HL-60/S4 (cell line): Measurements from ENCODE around the gene CNN3.

Source experiments
- in situ Hi-C: fragments of 300-500 bp; cut with MboI; formaldehyde crosslinking; loops from 2 replicates; pipeline ENCODE4 v1.14.3; 2022; ENCODE audit warnings: low sequenced_read_pairs

The CNN3 gene

DNA sequence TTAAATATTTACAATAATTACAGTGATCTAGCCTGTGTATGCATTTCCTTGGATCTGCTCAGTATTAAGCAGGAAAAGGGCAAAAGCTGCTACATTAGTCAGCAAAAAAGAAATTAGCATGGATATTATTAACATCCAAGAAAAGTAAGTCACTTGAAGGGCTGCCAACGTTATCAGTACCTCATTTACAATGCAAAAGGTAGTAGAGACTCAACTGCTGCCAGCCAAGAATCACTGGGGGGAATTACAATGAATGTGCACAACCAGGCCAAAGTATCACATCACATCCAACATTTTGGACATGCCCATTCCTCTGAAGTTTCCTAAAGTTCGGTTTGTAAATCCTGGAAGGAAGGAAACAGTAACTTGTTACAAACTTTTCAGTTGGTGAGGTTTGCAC, 1.9 kb downstream of the CNN3 start:
- in situ Hi-C loops = no loop called here

- in situ Hi-C loops = no loop called here
These were observed 4.1 kb downstream of the CNN3 start for GRCh38 chr1:94922761-94923331.

DNA sequence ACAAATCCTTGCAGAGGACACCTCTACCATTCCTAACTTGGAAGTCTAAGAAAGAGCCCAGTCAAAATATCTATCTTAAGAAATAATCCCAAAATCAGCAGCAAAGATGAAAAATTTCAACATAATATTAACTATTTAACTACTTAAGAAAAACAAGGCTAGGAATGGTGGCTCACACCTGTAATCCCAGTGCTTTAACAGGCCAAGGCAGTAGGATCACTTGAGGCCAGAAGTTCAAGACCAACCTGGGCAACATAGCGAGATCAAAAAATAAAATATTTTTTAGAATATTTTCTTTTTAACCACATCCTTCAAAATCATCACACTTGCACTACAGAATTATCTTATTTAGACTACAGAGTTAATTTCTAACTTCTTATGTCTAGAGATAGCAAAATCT, 4.9 kb downstream of the CNN3 start:
- in situ Hi-C loops = no loop called here

- in situ Hi-C loops = no loop called here
These were observed 6.8 kb downstream of the CNN3 start for GRCh38 chr1:94920061-94920460.

GRCh38 chr1:94919241-94920030, 7.5 kb downstream of the CNN3 start:
- in situ Hi-C loops = no loop called here

GRCh38 chr1:94917251-94917650, 9.7 kb downstream of the CNN3 start:
- in situ Hi-C loops = no loop called here

- in situ Hi-C loops = no loop called here
These were observed 14.4 kb downstream of the CNN3 start for GRCh38 chr1:94912263-94913184.

GRCh38 chr1:94909486-94909885, 17.4 kb downstream of the CNN3 start:
- in situ Hi-C loops = no loop called here

GRCh38 chr1:94908965-94909364, 17.9 kb downstream of the CNN3 start:
- in situ Hi-C loops = no loop called here

GRCh38 chr1:94908190-94908589, 18.7 kb downstream of the CNN3 start:
- in situ Hi-C loops = no loop called here

GRCh38 chr1:94907136-94907535, 19.8 kb downstream of the CNN3 start:
- in situ Hi-C loops = no loop called here

GRCh38 chr1:94906382-94906781, 20.5 kb downstream of the CNN3 start:
- in situ Hi-C loops = no loop called here

- in situ Hi-C loops = no loop called here
These were observed 21.7 kb downstream of the CNN3 start for GRCh38 chr1:94905207-94905606.

GRCh38 chr1:94903280-94904009, 23.5 kb downstream of the CNN3 start:
- in situ Hi-C loops = no loop called here

DNA sequence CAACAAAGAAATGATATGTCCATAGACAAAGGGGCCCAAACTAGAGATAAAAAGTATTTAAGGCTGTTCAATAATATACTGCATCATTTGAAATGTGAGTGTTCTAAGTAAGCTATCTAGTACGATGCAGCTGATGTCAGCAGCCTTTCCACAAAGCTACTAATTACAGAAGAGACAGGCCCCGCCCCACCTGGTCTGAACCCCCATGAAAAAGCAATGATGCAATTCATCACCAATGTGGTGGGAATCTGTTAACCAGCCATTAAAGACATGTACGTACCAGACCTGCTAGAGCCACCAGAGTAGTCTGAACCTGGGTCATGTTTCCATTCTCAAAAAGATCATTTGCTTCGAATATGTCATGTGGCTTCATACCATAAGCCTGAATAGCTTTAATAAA, 25.1 kb downstream of the CNN3 start:
- in situ Hi-C loops = no loop called here

GRCh38 chr1:94899756-94900155, 27.2 kb downstream of the CNN3 start:
- in situ Hi-C loops = no loop called here

DNA sequence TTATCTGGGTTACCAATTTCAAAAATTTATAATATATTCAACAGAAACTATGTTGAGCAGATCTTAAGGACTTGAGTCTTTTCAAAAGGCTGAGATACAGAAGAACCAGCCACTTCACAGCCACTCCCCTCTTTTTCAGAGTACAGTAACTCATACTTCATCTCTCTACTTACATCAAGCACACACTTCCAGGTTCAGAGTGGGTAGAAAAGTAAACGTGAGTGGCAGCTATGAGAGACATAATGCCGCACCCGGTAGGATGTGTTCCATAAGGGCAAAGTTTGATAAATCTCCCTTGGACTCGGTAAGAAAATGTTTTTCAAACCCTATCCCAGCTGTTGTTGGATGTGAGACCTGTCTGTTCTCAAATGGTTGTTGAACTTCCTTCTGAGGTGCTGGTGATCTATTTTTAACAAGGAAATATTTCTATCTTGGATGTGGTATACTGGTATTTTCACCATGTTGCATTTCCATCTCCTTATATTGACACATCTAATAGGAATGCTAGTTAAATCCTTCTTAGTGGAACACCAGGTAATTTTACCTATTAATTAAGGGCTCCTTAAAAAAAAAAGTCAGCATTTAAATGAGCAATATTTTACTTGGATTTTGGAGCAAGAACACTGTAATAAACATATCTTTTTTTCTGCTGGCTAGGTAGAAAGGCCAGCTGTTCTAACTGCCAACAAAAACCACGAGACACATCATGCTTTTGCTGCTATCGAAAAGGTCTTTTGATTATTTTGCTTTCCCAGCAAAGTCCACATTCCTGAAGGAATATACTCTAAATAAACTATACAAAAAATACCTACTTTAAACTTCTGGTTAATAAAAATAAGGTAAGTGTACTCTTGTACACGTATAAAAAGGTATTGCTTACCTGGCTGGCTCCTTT, 28.2 kb downstream of the CNN3 start:
- in situ Hi-C loops = no loop called here

GRCh38 chr1:94895518-94895917, 31.4 kb downstream of the CNN3 start:
- in situ Hi-C loops = no loop called here

- in situ Hi-C loops = no loop called here
These were observed 32.3 kb downstream of the CNN3 start for GRCh38 chr1:94894630-94895029.
